GM21825 (cell line): ENCODE measurements around the gene BTBD19.
"Not testable (repeated sequence)": the region's sequence is repeated elsewhere in the genome, so short reads cannot be mapped to it uniquely, and the experiment has no call there.

ENCODE experiments used
- ATAC-seq: cut with Tn5 transposase; IDR thresholded peaks from one replicate; pipeline ENCODE4 v1.9.1; 2021; ENCODE audit warnings: mild to moderate bottlenecking, moderate library complexity; ENCODE audit not compliant: unreplicated experiment

Gene BTBD19, protein sequence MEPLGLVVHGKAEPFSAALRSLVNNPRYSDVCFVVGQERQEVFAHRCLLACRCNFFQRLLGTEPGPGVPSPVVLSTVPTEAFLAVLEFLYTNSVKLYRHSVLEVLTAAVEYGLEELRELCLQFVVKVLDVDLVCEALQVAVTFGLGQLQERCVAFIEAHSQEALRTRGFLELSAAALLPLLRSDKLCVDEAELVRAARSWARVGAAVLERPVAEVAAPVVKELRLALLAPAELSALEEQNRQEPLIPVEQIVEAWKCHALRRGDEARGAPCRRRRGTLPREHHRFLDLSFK

DNA sequence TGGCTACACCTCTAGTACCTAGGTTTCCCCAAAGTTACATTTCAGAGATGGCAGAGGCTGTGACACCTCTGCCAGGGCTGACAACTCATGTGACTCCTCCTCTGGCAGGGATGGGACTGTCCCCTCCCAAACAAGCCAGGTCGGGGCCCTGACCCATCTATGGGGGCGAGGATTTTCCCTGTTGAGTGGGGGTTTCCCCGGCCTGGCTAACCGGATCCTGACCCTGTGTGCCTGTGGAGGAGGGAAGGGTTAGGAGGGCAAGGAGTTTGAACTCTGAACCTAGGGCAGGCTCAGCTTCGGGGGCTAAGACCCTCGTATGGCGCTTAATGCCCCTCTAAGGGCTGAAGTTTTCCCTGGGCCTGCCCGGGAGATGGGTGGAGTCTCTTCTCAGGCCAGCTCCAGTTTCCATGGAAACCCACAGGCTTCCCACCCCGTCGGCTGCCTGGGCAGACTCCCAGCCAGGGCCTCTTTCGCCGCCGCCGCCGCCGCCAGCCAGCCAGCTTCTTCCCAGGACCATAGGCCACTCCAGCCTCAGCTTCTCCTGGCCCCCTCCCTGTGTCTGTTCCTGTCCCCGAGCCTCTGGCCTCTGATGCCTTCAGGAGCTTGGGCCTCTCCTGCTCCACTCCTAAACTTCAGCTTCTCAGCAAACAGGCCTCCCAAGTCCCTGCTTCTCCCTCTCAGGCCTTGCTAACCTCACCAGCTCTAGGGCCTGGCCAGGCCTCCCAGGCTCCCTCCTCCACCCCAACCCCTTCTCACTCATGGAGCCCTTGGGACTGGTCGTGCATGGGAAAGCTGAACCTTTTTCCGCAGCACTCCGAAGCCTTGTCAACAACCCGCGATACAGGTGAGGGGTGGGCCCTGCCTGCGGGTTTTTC lies at the start of gene BTBD19:
TSS of gene BTBD19 (plus strand) at position 461 of the 875 bp plus-strand sequence. CDS start at position 759, 298 bp downstream.
- ATAC-seq = peak; percentile 29

DNA sequence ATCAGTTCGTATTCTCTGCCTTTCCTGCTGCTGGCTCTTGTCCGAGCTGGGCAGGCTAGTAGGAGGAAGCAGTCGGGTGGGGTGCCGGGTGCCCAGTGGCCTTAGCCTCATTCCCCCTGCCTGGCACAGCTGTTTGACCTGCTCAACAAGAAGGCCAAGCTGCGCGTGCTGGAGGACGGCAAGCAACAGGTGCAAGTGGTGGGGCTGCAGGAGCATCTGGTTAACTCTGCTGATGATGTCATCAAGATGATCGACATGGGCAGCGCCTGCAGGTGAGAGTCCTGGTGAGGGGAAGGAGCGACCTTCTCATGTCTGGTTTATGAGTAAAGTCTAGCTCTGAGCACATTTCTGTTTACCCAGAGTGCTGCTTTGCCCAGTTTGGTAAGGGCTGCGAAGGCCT lies 49.2 kb upstream of the BTBD19 start:
- no peak for ATAC-seq

DNA sequence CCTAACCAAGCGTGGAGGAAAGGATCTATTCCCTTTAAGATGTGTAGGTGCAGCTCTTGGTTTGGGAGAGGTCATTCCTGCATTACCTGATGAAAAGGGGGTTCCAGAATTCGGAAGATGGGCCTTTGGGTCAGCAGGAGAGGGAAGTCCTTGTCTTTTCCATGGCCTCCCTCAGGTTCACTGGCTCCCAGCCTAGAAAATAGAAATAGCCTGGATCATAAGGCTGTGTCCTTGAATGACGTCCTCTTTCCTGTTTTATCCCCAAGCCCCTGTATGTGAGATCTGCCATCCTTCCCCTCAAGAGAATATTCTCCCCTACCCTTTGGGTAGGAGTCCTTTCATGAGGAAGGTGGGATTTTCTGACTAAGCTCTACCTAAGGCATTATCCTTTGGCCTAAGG lies 47.4 kb upstream of the BTBD19 start:
- ATAC-seq = no peak

- not testable (repeated sequence) for ATAC-seq
These were observed 41.9 kb upstream of the BTBD19 start for GRCh38 chr1:44766421-44766820.

DNA sequence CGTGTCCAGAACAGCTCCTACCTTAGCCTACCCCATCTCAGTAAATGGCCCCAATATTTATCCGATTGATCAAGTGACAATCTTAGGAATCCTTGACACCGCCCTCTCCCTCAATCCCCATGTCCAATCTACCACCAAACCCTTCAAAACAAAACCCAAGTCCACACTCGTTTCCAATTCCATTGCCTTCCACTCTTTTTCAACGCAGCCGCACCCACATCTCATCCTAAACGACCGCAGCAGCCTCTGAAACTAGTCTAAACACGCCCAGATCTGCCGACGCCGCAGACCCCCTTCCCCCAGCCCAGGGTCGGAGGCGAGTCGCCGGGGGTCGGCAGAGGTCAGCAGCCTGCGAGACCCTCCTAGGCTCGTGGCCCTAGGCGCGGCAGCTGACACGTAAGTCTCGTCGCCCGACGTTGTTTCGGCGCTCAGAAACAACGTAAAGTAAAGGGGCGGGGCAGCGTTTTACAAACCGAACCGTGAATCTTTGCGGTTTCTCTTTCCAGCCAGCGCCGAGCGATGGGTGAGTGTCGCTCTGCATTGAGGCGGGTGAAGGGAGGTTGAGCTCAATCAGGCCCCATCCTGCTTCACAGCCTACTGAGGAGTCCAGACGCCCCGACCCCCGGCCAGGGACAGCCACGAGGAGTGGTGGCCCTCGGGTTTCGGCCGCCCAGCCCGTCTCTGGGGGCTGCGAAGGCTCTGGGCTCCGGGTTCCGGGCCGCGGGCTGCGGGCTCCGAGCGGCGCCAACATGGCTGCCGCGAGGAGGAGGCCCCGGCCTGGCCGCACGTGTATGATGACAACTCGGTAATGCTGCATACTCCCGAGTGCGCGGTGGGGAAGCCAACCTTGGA lies 33.0 kb upstream of the BTBD19 start, which contains the start of gene RPS8:
TSS of gene RPS8 (plus strand) at position 463 of the 852 bp plus-strand sequence. CDS start at position 520, 57 bp downstream.
- peak; percentile 69 for ATAC-seq

- peak; percentile 15 for ATAC-seq
These were observed 32.2 kb upstream of the BTBD19 start for GRCh38 chr1:44775930-44776729.

- no peak for ATAC-seq
These were observed 31.6 kb upstream of the BTBD19 start for GRCh38 chr1:44776730-44777068.

DNA sequence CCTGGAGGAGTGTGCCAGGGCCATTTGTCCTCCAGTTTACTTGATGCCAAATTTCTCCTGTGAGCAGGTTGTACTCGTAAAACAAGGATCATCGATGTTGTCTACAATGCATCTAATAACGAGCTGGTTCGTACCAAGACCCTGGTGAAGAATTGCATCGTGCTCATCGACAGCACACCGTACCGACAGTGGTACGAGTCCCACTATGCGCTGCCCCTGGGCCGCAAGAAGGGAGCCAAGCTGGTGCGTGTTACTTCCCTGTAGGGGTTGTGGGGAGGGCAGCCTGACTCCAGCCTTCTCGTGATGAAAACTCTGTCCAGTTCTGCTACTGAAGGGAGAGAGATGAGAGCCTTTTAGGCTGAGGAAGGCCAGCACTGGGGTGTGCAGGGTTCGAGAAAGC lies 30.8 kb upstream of the BTBD19 start:
- ATAC-seq = no peak

DNA sequence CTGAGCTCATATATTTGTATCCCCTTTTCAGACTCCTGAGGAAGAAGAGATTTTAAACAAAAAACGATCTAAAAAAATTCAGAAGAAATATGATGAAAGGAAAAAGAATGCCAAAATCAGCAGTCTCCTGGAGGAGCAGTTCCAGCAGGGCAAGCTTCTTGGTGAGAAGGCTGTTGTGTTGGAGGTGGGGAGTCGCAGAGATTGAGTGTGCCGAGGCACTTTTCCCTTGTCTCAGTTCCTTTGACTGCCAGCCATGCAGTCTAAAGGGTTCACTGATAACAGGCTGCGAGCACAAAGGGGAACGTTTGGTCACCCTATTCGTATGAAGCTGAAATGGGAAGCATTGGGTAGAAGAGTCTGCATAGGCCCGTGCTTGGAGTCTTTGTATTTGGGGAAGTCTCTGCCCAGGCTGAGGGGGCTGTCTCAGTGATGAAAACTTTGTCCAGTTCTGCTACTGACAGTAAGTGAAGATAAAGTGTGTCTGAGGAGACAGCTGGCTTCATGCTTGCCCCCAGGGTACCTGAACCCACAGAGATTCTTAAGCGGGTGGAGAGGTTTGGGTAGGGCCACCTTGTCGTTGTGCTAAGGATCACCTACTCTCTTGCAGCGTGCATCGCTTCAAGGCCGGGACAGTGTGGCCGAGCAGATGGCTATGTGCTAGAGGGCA lies 30.2 kb upstream of the BTBD19 start:
- ATAC-seq = no peak

DNA sequence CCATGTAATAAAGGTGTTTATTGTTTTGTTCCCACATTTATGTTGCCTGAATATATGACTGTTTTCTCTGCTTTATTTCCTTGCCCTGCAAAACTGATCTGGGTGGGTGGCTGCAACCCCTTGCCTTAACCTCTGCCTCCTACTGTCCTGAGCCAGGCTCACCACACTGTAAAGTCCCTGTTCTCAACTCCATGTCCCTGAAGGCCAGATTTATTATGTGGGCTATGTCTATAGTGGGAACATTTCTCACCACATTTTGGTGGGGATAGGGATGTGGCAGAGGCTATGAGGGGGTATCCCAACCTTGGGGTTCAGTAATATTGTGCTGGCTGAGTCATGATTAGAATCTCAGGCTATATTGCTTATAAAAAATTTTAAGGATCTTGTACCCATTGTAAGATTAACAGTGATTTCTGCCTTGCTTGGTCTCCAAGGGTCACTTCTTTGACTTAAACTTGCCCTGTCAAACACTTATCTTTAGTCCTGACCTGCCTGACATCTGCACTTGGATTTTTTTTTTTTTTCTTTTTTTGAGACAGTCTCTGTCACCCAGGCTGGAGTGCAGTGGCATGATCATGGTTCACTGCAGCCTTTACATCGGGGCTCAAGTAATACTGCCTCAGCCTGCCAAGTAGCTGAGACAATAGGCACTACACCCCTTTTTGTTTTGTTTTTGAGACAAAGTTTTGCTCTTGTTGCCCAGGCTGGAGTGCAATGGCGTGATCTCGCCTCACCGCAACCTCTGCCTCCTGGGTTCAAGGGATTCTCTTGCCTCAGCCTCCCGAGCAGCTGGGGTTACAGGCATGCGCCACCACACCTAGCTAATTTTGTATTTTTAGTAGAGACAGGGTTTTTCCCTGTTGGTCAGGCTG lies 29.4 kb upstream of the BTBD19 start:
- no peak for ATAC-seq

DNA sequence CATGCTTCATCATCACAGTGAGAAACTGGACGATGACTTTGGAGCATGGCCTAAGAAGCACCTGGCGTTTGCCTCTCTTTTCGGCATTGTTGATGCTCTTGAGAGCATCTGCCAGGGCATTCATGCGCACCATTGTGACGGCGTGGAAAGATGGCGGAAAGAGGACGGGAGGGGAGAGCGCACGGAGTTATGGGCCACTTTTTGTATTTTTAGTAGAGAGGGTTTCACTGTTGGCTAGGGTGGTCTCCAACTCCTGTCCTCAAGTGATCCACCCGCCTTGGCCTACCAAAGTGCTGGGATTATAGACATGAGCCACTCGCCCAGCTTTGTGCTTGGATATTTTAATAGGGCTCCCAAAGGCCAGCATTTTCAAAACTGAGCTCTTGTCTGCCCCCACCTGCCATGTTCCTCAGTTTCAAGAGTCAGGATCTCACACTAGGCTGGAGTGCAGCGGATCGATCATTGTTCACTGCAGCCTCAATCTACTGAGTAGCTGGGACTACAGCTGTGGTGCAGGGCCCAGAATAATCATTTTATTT lies 27.7 kb upstream of the BTBD19 start:
- ATAC-seq = no peak

DNA sequence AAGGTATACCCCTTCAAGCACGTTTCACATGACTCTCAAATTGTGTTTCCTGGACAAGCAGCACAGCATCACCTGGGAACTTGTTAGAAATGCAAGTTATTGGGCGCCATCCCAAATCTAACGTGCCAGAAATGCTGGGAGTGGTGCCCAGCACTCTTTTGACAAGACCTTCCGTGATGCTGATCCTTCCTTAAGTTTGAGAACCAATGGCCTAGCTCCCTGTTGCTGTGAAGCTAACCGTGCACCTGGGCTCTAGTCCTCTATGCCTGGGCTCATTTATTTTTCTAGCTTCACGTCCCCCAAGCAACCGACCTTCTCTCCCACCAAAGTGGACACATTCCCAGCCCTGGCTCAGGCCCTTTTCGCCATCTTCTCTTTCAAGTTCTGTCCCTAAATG lies 24.6 kb upstream of the BTBD19 start:
- no peak for ATAC-seq

DNA sequence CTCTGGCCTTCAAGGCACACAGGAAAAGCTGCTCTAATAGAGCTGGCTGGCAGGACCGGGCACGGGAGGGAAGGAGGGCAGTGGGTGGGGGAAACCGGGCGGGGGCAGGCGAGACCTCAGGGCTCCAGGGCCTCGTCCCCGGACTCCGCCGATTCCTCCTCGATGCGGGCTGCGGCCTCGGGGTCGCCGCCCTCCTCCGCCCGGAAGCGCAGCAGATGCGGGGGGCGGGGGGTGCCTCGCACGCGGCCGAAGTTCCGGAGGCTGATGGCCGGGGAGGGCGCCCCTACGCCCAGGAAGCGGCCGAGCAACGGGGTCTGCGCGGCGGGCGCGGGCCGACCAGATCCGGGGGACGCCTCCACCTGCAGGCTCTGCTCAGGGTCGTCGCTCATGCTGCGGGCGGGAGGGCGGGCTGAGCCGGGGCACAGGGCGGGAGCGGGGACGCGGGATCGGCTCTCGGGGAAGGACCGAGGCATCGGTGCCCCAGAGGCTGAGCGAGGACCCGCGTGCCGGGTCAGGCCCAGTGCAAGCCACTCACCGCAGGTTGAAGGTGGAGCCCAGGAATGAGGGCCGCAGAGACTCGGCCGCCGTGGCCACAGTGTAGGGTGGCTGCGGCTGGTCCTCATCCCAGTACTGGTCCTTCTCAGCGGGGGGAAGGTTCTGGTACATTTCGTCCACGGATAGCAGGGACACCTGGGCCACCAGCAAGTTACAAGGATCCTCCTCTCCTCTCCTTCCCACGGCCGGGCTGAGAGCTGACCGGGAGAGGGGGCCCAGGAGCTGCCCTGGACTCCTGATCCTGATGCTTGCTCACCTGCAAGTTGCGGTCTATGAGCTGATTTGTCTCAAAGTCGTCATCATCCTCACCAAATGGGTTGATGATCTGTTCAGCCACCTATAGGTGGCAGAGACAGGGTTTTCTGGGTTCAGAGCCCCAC lies 24.0 kb upstream of the BTBD19 start:
- no peak for ATAC-seq

DNA sequence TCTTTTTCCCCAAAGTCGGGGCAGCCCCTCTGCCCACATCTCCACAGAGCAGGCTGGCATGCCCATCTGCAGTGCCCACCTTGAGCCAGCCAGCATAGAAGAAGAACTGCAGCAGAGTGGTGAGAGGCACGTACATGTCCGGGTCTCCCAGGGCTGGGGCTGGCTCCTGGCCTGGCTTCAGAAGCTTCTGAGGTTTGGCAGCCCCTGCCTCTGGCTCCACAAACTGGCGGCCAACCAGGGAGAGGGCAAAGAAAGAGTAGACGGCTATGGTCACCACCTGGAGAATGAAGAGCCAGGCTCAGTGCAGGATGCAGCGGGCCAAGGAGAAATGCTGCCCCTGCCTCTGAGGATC lies 23.3 kb upstream of the BTBD19 start:
- no peak for ATAC-seq

- ATAC-seq = no peak
These were observed 22.7 kb upstream of the BTBD19 start for GRCh38 chr1:44785501-44786137.

GRCh38 chr1:44786138-44786840 lies 22.0 kb upstream of the BTBD19 start:
- peak; percentile 48 for ATAC-seq
